Measurements from ENCODE around the gene DRD3.

DRD3 gene

DNA sequence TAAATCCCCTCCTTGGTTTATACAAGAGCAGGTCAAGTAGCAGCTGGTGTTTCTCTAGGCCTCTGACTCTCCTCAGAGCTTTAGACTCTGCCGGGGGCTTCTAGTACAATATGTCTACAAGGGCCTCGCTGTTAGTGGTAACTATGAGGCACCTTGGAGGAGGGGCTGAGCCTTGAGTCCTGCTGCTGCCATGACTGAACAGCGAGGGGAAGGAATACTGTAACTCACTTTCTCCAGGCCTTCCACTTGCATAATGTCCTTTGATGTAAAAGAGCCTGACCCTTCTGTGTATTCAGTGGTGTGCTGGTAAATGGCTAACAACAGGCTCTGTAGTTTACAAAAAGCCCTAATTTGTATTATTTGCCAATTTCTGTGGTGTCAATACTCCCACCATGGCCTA lies 27.8 kb downstream of the DRD3 start:
- H3K9ac ChIP-seq (ENCODE audit: low read length in 2 of 2) = no peak overlapping the region

DNA sequence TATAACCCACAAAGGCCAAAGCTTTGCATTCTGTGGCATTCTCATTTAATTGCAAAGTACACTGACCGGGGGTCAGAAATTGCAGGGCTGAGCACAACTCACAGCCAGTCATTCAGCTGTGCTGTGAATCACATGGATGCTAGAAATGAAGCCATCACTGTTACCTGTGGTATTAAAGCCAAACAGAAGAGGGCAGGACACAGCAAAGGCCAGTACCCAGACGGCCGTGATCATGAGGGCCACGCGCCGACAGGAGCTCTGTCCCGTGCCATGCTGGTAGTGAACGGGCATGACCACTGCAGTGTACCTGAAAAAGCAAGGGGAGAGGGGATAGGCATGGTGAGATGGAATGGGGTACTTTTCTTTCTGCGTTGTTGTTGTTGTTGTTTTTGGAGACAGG lies 31.6 kb downstream of the DRD3 start:
- Histone ChIP-seq H3K36me3 (ENCODE audit: control insufficient read depth in 2 of 2, insufficient read depth in 2 of 2, low read length in 2 of 2) (no peaks in the 10 kb centered on the region), H3K9me3 (ENCODE audit: control insufficient read depth in 2 of 2, low read length in 2 of 2) (no peaks in the 10 kb centered on the region), H3K4me1 (ENCODE audit: control insufficient read depth, insufficient read depth, low read length) (no peaks in the 10 kb centered on the region), H3K27me3 (ENCODE audit: control insufficient read depth in 1 of 2, insufficient read depth in 2 of 2, low read length in 2 of 2) (no peaks in the 10 kb centered on the region), H3K4me3 (ENCODE audit: low read length in 2 of 2) (no peak overlapping the region), H3K27ac (ENCODE audit: low read length) (no peak overlapping the region), H3K9ac (ENCODE audit: low read length in 2 of 2) (no peak overlapping the region)

More for the DNA sequence above, 27.8 kb downstream of the DRD3 start:
- Histone ChIP-seq H3K4me3 (ENCODE audit: low read length in 2 of 2) (no peak overlapping the region), H3K9me3 (ENCODE audit: control insufficient read depth in 2 of 2, low read length in 2 of 2) (no peaks in the 10 kb centered on the region), H3K27me3 (ENCODE audit: control insufficient read depth in 1 of 2, insufficient read depth in 2 of 2, low read length in 2 of 2) (no peaks in the 10 kb centered on the region), H3K36me3 (ENCODE audit: control insufficient read depth in 2 of 2, insufficient read depth in 2 of 2, low read length in 2 of 2) (no peaks in the 10 kb centered on the region), H3K27ac (ENCODE audit: low read length) (no peak overlapping the region), H3K4me1 (ENCODE audit: control insufficient read depth, insufficient read depth, low read length) (peaks cover 4% of the 10 kb centered on the region)

DNA sequence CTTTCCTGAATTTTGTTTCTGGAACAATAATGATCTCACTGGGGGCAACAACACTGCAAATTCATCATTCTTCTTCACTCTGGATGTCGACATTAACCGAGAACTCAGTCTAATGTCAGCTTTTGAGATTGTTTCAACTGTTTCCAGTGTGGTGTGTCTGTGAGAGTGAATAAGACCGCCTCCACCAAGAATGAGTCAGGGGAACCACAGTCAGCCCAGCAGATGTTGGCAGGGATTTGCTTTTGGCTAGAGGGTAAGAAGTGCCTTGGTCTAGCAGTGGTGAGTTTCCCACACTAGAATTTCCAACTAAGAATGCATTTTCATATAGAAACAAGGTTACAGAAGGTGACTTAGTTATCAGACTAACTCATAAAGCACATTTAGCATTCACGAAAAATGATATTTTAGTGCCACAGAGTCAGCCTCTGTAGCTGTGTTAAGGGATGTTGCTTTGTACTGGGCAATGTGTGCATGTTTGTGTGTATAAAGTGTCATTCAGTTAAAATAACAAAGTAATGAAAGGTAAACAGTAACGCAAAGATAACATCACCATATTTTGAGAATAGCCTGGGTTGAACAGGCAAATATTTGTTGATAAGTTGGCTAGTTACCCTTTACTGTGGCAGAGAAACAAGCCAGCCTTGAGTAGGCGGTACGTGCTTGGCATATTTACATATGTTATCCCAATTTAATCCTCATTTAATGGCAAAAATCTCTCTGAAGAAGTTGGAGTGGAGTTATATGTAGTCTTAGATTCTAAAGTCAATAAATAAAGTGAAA lies 33.8 kb downstream of the DRD3 start:
- no peaks in the 10 kb centered on the region for H3K36me3 ChIP-seq (ENCODE audit: control insufficient read depth in 2 of 2, insufficient read depth in 2 of 2, low read length in 2 of 2)
- H3K4me1 ChIP-seq (ENCODE audit: control insufficient read depth, insufficient read depth, low read length) = no peaks in the 10 kb centered on the region
- H3K9me3 ChIP-seq (ENCODE audit: control insufficient read depth in 2 of 2, low read length in 2 of 2) = no peaks in the 10 kb centered on the region
- H3K27ac ChIP-seq (ENCODE audit: low read length) = no peak overlapping the region
- no peak overlapping the region for H3K9ac ChIP-seq (ENCODE audit: low read length in 2 of 2)
- no peak overlapping the region for H3K4me3 ChIP-seq (ENCODE audit: low read length in 2 of 2)
- no peaks in the 10 kb centered on the region for H3K27me3 ChIP-seq (ENCODE audit: control insufficient read depth in 1 of 2, insufficient read depth in 2 of 2, low read length in 2 of 2)

DNA sequence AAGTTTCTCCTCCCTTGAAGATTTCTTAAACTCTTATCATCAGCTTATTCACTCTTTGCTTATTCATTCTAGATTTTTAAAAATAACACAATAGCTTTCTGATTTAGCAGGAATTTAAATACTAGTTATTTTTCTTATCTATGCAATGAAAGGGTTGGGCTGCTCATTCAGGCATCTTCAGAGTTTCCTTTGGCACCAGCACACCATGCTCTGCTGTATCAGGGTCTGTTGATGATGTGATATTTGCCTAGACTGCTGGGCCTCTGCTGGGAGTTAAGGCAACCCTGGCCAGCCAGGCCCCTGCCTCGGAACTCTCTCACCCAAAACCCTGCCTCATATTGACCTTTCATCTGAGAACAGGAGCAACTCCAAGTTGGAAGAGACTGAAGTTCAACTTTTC lies 35.0 kb downstream of the DRD3 start:
- H3K9ac ChIP-seq (ENCODE audit: low read length in 2 of 2) = no peak overlapping the region
- no peaks in the 10 kb centered on the region for H3K9me3 ChIP-seq (ENCODE audit: control insufficient read depth in 2 of 2, low read length in 2 of 2)
- no peaks in the 10 kb centered on the region for H3K4me1 ChIP-seq (ENCODE audit: control insufficient read depth, insufficient read depth, low read length)
- H3K4me3 ChIP-seq (ENCODE audit: low read length in 2 of 2) = no peak overlapping the region
- no peaks in the 10 kb centered on the region for H3K36me3 ChIP-seq (ENCODE audit: control insufficient read depth in 2 of 2, insufficient read depth in 2 of 2, low read length in 2 of 2)
- H3K27ac ChIP-seq (ENCODE audit: low read length) = no peak overlapping the region
- no peaks in the 10 kb centered on the region for H3K27me3 ChIP-seq (ENCODE audit: control insufficient read depth in 1 of 2, insufficient read depth in 2 of 2, low read length in 2 of 2)

DNA sequence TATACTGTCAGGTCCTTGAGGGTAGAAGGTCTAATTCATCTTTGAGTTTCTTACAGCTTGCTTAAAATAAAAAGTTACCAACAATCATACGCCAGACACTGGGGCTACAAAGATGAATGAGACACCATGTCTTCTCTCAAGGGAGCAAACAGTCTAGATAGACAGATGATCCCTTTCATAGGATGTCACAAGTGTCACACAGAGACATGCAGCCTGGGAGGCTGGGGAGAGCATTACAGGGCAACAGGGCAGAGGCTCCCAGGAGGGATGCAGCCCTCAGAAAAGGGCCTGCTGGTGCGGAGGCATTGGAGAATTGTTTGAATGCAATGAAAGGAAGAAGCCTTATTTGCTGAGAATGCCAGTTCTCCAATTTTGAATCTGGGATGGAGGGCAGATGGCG lies 39.0 kb downstream of the DRD3 start:
- Histone ChIP-seq H3K4me3 (ENCODE audit: low read length in 2 of 2) (no peak overlapping the region), H3K9ac (ENCODE audit: low read length in 2 of 2) (no peak overlapping the region), H3K36me3 (ENCODE audit: control insufficient read depth in 2 of 2, insufficient read depth in 2 of 2, low read length in 2 of 2) (no peaks in the 10 kb centered on the region), H3K9me3 (ENCODE audit: control insufficient read depth in 2 of 2, low read length in 2 of 2) (no peaks in the 10 kb centered on the region), H3K27ac (ENCODE audit: low read length) (no peak overlapping the region), H3K4me1 (ENCODE audit: control insufficient read depth, insufficient read depth, low read length) (no peaks in the 10 kb centered on the region), H3K27me3 (ENCODE audit: control insufficient read depth in 1 of 2, insufficient read depth in 2 of 2, low read length in 2 of 2) (no peaks in the 10 kb centered on the region)

DNA sequence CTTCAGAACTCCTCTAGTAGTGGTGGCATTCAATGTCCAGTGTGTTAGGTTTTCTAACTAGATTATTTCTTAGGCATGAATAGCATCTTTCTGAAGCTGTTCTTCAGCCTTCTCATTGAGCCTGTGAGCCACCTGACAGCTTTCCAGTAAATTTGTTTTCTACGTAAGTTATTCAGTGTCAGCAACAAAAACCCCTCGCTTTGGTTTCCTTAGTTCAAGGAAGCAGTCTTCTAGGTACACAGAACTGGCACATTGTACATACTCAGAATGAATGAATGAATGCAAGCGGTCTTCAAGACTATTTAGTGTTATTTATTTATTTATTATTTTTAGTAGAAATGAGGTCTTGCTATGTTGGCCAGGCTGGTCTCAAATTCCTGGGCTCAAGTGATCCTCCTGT lies 44.9 kb downstream of the DRD3 start:
- H3K27me3 ChIP-seq (ENCODE audit: control insufficient read depth in 1 of 2, insufficient read depth in 2 of 2, low read length in 2 of 2) = no peaks in the 10 kb centered on the region
- H3K9me3 ChIP-seq (ENCODE audit: control insufficient read depth in 2 of 2, low read length in 2 of 2) = no peaks in the 10 kb centered on the region
- H3K27ac ChIP-seq (ENCODE audit: low read length) = no peak overlapping the region

DNA sequence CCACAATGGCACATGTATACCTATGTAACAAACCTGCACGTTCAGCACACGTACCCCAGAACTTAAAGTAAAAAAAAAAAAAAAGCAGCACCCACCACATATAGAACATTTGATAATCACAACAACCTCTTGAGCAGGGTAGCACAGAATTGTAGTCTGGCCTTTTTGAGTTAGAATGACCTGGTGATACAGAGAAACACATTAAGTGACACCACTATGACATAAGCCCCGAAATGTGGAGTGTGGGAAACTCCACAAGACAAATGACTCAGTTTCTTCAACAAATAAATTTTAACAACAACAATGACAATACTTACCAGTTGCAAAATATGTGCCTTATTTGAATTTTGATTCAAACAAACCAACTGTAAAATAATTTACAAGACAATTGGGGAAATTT lies 46.4 kb downstream of the DRD3 start:
- Histone ChIP-seq H3K36me3 (ENCODE audit: control insufficient read depth in 2 of 2, insufficient read depth in 2 of 2, low read length in 2 of 2) (no peaks in the 10 kb centered on the region), H3K4me1 (ENCODE audit: control insufficient read depth, insufficient read depth, low read length) (no peaks in the 10 kb centered on the region), H3K4me3 (ENCODE audit: low read length in 2 of 2) (no peak overlapping the region)

More for the DNA sequence above, 44.9 kb downstream of the DRD3 start:
- Histone ChIP-seq H3K36me3 (ENCODE audit: control insufficient read depth in 2 of 2, insufficient read depth in 2 of 2, low read length in 2 of 2) (no peaks in the 10 kb centered on the region), H3K9ac (ENCODE audit: low read length in 2 of 2) (no peak overlapping the region), H3K4me3 (ENCODE audit: low read length in 2 of 2) (no peak overlapping the region), H3K4me1 (ENCODE audit: control insufficient read depth, insufficient read depth, low read length) (no peaks in the 10 kb centered on the region)

DNA sequence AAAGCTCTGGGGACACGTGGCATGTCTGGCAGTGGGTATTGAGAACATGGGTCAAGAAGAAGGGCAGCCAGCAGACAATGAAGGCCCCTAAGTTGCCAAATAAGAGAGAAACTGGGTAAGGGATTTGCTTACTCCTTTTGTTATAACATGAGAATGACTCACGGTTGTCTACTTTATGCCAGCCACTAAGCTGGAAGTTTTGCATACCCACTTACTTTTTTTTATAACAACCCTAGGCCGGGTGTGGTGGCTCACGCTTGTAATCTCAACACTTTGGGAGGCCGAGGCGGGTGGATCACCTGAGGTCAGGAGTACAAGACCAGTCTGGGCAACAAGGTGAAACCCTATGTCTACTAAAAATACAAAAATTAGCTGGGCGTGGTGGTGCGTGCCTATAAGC lies 50.0 kb downstream of the DRD3 start:
- H3K4me3 ChIP-seq (ENCODE audit: low read length in 2 of 2) = no peak overlapping the region
- no peaks in the 10 kb centered on the region for H3K9me3 ChIP-seq (ENCODE audit: control insufficient read depth in 2 of 2, low read length in 2 of 2)
- no peaks in the 10 kb centered on the region for H3K4me1 ChIP-seq (ENCODE audit: control insufficient read depth, insufficient read depth, low read length)
- H3K9ac ChIP-seq (ENCODE audit: low read length in 2 of 2) = no peak overlapping the region
- no peaks in the 10 kb centered on the region for H3K36me3 ChIP-seq (ENCODE audit: control insufficient read depth in 2 of 2, insufficient read depth in 2 of 2, low read length in 2 of 2)
- no peak overlapping the region for H3K27ac ChIP-seq (ENCODE audit: low read length)
- H3K27me3 ChIP-seq (ENCODE audit: control insufficient read depth in 1 of 2, insufficient read depth in 2 of 2, low read length in 2 of 2) = no peaks in the 10 kb centered on the region

More for the DNA sequence above, 46.4 kb downstream of the DRD3 start:
- Histone ChIP-seq H3K27ac (ENCODE audit: low read length) (no peak overlapping the region), H3K9ac (ENCODE audit: low read length in 2 of 2) (no peak overlapping the region), H3K27me3 (ENCODE audit: control insufficient read depth in 1 of 2, insufficient read depth in 2 of 2, low read length in 2 of 2) (no peaks in the 10 kb centered on the region), H3K9me3 (ENCODE audit: control insufficient read depth in 2 of 2, low read length in 2 of 2) (no peaks in the 10 kb centered on the region)

DNA sequence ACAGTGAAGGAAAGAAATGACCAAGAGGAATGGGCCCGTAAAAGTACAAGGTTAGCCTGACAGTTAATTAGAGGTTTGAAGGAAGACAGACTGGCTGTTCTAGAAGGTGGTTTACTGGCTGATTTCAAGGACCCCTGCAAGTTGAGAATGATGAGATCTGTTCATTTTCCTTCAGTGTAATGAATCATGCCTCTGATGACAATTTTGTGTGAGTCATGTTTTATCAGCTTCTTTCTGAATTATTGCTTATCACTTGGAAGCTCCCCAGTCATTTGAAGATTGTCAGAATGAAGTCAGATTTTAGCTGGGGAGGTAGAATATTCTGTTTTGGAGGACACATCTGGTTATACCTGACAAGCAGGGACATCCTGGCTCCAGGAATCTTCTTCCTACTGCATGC lies 50.6 kb downstream of the DRD3 start:
- H3K4me1 ChIP-seq (ENCODE audit: control insufficient read depth, insufficient read depth, low read length) = no peaks in the 10 kb centered on the region
- no peaks in the 10 kb centered on the region for H3K27me3 ChIP-seq (ENCODE audit: control insufficient read depth in 1 of 2, insufficient read depth in 2 of 2, low read length in 2 of 2)
- no peak overlapping the region for H3K4me3 ChIP-seq (ENCODE audit: low read length in 2 of 2)
- no peak overlapping the region for H3K9ac ChIP-seq (ENCODE audit: low read length in 2 of 2)
- H3K9me3 ChIP-seq (ENCODE audit: control insufficient read depth in 2 of 2, low read length in 2 of 2) = no peaks in the 10 kb centered on the region
- no peak overlapping the region for H3K27ac ChIP-seq (ENCODE audit: low read length)
- H3K36me3 ChIP-seq (ENCODE audit: control insufficient read depth in 2 of 2, insufficient read depth in 2 of 2, low read length in 2 of 2) = no peaks in the 10 kb centered on the region

DNA sequence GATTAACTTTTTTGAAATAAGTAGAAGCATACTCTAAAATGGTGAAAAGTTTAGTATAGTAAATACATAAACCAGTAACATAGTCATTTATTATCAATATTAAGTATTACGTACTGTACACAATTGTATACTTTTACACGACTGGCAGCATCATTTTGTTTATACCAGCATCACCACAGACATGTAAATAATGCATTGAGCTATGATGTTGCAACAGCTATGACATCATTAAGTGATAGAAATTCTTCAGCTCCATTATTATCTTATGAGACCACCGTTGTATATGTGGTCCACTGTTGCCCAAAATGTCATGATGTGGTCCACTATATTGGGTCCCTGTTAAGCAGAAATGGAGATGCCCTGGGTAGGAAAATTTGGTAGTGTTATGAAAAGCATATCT lies 51.3 kb downstream of the DRD3 start:
- Histone ChIP-seq H3K4me1 (ENCODE audit: control insufficient read depth, insufficient read depth, low read length) (no peaks in the 10 kb centered on the region), H3K9me3 (ENCODE audit: control insufficient read depth in 2 of 2, low read length in 2 of 2) (no peaks in the 10 kb centered on the region), H3K4me3 (ENCODE audit: low read length in 2 of 2) (no peak overlapping the region), H3K27ac (ENCODE audit: low read length) (no peak overlapping the region), H3K27me3 (ENCODE audit: control insufficient read depth in 1 of 2, insufficient read depth in 2 of 2, low read length in 2 of 2) (no peaks in the 10 kb centered on the region), H3K36me3 (ENCODE audit: control insufficient read depth in 2 of 2, insufficient read depth in 2 of 2, low read length in 2 of 2) (no peaks in the 10 kb centered on the region), H3K9ac (ENCODE audit: low read length in 2 of 2) (no peak overlapping the region)

DNA sequence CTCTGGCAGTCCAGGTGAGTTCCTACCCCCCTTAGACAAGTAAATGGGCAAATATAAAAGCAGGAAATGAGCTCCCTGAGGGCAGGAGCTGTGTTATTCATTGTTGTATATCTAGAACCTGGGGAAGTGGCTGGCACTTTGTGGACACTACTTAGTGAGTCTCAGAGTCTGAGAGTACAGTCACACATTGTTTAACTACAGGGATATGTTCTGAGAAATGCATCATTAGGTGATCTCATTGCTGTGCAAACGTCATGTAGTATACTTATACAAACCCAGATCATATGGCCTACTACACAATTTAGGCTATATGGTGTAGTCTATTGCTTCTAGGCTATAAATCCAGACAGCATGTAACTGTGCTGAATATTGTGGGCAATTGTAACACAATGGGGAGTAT lies 52.4 kb downstream of the DRD3 start:
- Histone ChIP-seq H3K27ac (ENCODE audit: low read length) (no peak overlapping the region), H3K9ac (ENCODE audit: low read length in 2 of 2) (no peak overlapping the region), H3K36me3 (ENCODE audit: control insufficient read depth in 2 of 2, insufficient read depth in 2 of 2, low read length in 2 of 2) (no peaks in the 10 kb centered on the region)

More for the DNA sequence above, 52.4 kb downstream of the DRD3 start:
- Histone ChIP-seq H3K9me3 (ENCODE audit: control insufficient read depth in 2 of 2, low read length in 2 of 2) (no peaks in the 10 kb centered on the region), H3K27me3 (ENCODE audit: control insufficient read depth in 1 of 2, insufficient read depth in 2 of 2, low read length in 2 of 2) (no peaks in the 10 kb centered on the region), H3K4me3 (ENCODE audit: low read length in 2 of 2) (no peak overlapping the region), H3K4me1 (ENCODE audit: control insufficient read depth, insufficient read depth, low read length) (peaks cover 4% of the 10 kb centered on the region)
